DND-41 (cell line): Measurements from ENCODE around the gene IGSF21.

Experiments used
- ATAC-seq: fragments of 200-7000 bp; cut with Tn5 transposase; 3 replicates; pipeline ENCODE4 v1.9.1; 2021; ENCODE audit warnings: low read depth; ENCODE audit not compliant: insufficient read depth
- DNase-seq: peaks from one replicate; pipeline ENCODE4 v3.0.0-alpha.2; 2020
- H2AFZ ChIP-seq: 2 replicates; pipeline ENCODE4 v1.6.0; 2012; ENCODE audit warnings: low read depth, low read length
- H3K27ac ChIP-seq: 2 replicates; pipeline ENCODE4 v1.5.1; 2012; ENCODE audit warnings: low read length, inconsistent platforms
- H3K27me3 ChIP-seq: fragments of 200-600 bp; sonication (generic); 2 replicates; pipeline ENCODE4 v1.6.0; 2012; ENCODE audit warnings: low read length, mild to moderate bottlenecking, inconsistent platforms; ENCODE audit not compliant: insufficient read depth, poor library complexity
- H3K36me3 ChIP-seq: 2 replicates; pipeline ENCODE4 v1.5.1; 2012; ENCODE audit warnings: low read length, inconsistent platforms; ENCODE audit not compliant: insufficient read depth
- H3K4me1 ChIP-seq: 2 replicates; pipeline ENCODE4 v1.5.1; 2012; ENCODE audit warnings: mild to moderate bottlenecking, low read length; ENCODE audit not compliant: insufficient read depth
- H3K4me2 ChIP-seq: 2 replicates; pipeline ENCODE4 v1.6.0; 2012; ENCODE audit warnings: mild to moderate bottlenecking, moderate library complexity, low read length, inconsistent platforms; ENCODE audit not compliant: insufficient read depth
- H3K4me3 ChIP-seq, 2 experiments: fragments of 200-600 bp in 1 of 2; shearing (Covaris generic) in 1 of 2; 2 replicates each; pipeline ENCODE4 v1.5.1; 2012 to 2016; ENCODE audit warnings: inconsistent platforms in 2 of 2, low read length in 2 of 2, mild to moderate bottlenecking in 2 of 2, low read depth in 1 of 2, moderate library complexity in 1 of 2
- H3K79me2 ChIP-seq: 2 replicates; pipeline ENCODE4 v1.6.0; 2012; ENCODE audit warnings: low read length, inconsistent platforms; ENCODE audit not compliant: insufficient read depth
- H3K9ac ChIP-seq: 2 replicates; pipeline ENCODE4 v1.6.0; 2012; ENCODE audit warnings: low read depth, mild to moderate bottlenecking, inconsistent platforms, low read length, moderate library complexity
- H3K9me3 ChIP-seq: 2 replicates; pipeline ENCODE4 v1.5.1; 2012; ENCODE audit warnings: low read length, moderate library complexity, mild to moderate bottlenecking, inconsistent platforms; ENCODE audit not compliant: insufficient read depth, severe bottlenecking
- H4K20me1 ChIP-seq: 2 replicates; pipeline ENCODE4 v1.6.0; 2012; ENCODE audit warnings: low read length; ENCODE audit not compliant: insufficient read depth
- EZH2 ChIP-seq: IDR thresholded peaks from 3 replicates; pipeline ENCODE4 v1.6.1; 2012; ENCODE audit warnings: borderline replicate concordance, low read depth, mild to moderate bottlenecking, moderate library complexity, low read length, inconsistent platforms; ENCODE audit not compliant: severe bottlenecking
- TF ChIP-seq, protein P1 (sequence below): IDR thresholded peaks from 2 replicates; pipeline ENCODE4 v1.5.1; 2012; ENCODE audit warnings: borderline replicate concordance, low read length, moderate library complexity, mild to moderate bottlenecking; ENCODE audit not compliant: poor library complexity, severe bottlenecking; ENCODE audit errors: extremely low read depth

IGSF21 gene

DNA sequence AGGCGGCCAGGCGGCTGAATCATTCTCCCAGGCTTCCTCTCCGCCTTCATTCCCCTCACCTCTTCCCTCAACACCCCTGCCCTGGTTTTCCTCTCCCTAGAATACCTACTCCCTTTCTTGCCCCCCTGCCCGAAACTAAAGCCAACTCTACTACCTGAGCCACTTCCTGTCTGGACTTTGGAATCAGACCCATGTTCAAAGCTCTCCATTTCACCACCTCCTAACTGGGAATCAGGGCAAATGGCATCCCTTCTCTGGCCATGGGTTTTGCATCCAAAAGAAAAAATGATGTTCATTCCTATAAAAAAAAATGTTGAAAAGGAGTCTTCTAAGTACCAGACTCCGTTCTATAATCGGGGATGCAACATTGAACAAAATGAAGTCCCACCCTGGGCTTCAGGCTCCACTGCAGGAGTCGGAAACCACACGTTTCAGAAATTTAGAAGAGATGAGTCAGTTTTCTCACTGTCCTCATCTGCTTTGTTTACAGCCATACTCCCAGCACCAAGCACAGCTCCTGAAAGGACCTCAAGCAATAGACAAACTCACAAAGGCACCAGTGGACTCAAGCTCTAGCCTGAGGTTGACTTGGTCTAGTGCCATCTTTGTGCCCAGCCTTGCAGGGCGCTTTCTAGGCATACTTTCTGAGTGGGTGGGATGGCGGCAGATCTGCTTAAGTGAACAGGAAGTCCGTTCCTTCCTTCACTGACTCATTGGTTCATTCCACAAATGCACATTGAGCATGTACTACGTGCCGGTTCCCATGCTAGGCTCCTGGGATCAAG is 176.2 kb downstream of the IGSF21 start:
- TF ChIP-seq, protein P1, sequence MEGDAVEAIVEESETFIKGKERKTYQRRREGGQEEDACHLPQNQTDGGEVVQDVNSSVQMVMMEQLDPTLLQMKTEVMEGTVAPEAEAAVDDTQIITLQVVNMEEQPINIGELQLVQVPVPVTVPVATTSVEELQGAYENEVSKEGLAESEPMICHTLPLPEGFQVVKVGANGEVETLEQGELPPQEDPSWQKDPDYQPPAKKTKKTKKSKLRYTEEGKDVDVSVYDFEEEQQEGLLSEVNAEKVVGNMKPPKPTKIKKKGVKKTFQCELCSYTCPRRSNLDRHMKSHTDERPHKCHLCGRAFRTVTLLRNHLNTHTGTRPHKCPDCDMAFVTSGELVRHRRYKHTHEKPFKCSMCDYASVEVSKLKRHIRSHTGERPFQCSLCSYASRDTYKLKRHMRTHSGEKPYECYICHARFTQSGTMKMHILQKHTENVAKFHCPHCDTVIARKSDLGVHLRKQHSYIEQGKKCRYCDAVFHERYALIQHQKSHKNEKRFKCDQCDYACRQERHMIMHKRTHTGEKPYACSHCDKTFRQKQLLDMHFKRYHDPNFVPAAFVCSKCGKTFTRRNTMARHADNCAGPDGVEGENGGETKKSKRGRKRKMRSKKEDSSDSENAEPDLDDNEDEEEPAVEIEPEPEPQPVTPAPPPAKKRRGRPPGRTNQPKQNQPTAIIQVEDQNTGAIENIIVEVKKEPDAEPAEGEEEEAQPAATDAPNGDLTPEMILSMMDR, result no peak
- TF ChIP-seq EZH2, result no peak
- no peak for ATAC-seq
- H3K27me3 ChIP-seq, result peaks cover 7% of the 10 kb centered on the region
- DNase-seq, result no peak
- H3K9ac ChIP-seq, result no peak overlapping the region
- peaks cover 4% of the 10 kb centered on the region; the same call in 1 of the 2 replicates for H4K20me1 ChIP-seq
- no peak overlapping the region for H3K4me3 ChIP-seq
- no peaks in the 10 kb centered on the region for H3K79me2 ChIP-seq
- no peaks in the 10 kb centered on the region for H3K4me1 ChIP-seq
- H3K27ac ChIP-seq, result no peak overlapping the region
- no peaks in the 10 kb centered on the region for H3K36me3 ChIP-seq
- H3K9me3 ChIP-seq, result no peaks in the 10 kb centered on the region
- no peak overlapping the region for H2AFZ ChIP-seq
- no peak overlapping the region for H3K4me2 ChIP-seq

DNA sequence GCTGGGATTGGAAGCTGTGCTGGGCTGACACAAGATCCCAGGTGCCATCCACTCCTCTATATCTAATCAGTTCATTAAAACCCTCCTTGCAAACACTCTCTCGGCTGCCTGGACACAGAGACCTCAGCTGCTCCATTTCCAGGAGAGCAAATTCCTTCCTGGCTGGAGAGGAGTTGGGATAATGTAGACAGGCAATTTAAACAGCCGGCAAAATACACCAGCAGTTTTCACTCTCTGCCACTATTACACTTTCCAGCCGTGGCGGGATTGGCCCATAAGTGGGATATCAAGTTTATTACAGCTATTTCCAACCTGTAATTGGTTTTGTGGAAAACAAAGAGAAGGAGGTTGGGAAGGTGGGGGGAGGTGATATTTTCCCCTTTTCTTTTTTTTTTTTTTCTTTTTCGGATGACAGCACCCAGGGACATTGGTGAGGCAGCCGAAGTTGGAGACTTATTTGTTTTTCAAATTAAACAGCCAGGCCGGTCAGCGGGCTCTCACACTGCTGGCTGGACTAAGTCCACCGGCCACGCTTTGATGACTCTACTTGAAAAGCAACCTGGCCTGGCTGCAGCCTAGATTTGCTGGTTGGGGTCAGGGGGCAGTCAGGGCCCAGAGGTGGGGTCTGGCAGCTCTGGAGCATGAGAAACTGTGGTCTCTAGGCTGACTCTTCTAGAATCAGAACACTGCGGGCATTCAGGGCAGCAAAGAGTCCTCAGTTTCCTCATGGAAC is 177.4 kb downstream of the IGSF21 start:
- H2AFZ ChIP-seq, result no peak overlapping the region
- H3K79me2 ChIP-seq, result no peaks in the 10 kb centered on the region
- DNase-seq, result no peak
- ATAC-seq, result no peak
- TF ChIP-seq EZH2, result no peak
- TF ChIP-seq, protein P1, result no peak
- H3K9ac ChIP-seq, result no peak overlapping the region
- peaks cover under 1% of the 10 kb centered on the region; the same call in 1 of the 2 replicates for H4K20me1 ChIP-seq
- no peaks in the 10 kb centered on the region for H3K36me3 ChIP-seq
- H3K9me3 ChIP-seq, result no peaks in the 10 kb centered on the region
- H3K27ac ChIP-seq, result no peak overlapping the region
- H3K4me1 ChIP-seq, result no peaks in the 10 kb centered on the region
- no peak overlapping the region for H3K4me2 ChIP-seq
- H3K4me3 ChIP-seq, result no peak overlapping the region
- H3K27me3 ChIP-seq, result peaks cover 7% of the 10 kb centered on the region

DNA sequence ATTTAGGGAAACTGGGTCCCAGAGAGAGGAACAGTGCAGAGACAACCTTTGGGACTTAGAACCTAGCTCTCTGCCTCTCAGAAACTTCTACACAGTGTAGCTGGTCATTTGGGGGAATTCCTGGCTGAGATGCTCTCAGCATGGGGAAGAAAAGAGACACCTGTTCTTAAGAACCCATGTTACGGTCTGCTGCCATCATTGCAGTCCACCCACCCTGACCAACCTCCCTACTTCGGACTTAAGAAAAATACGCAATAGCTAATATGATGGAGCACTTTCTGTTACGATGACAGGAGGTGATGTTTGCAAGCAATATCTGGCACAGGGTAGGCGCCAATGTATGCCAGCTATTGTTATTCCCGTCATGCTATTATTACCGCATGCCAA is 177.9 kb downstream of the IGSF21 start:
- Histone ChIP-seq H3K4me2 (no peak overlapping the region), H3K36me3 (no peaks in the 10 kb centered on the region), H3K27me3 (peaks cover 7% of the 10 kb centered on the region), H4K20me1 (no peaks in the 10 kb centered on the region; the same call in 1 of the 2 replicates), H3K27ac (no peak overlapping the region), H3K4me1 (no peaks in the 10 kb centered on the region), H3K9ac (no peak overlapping the region), H3K4me3 (no peak overlapping the region), H2AFZ (no peak overlapping the region), H3K79me2 (no peaks in the 10 kb centered on the region), H3K9me3 (no peaks in the 10 kb centered on the region)
- ATAC-seq (no peak), DNase-seq (no peak)
- TF ChIP-seq, protein P1, result no peak
- no peak for TF ChIP-seq EZH2
